Measurements from ENCODE around the gene CLMN. TPM values are rescaled to one million over a fixed set of nuclear protein-coding genes. Genes with fewer than 3 reads are reported as not detected.

Gene CLMN
- total and polyA plus RNA-seq, 2 of the 4 experiments (the other 2 are of a cell fraction): 0.10 to 0.18 TPM

DNA sequence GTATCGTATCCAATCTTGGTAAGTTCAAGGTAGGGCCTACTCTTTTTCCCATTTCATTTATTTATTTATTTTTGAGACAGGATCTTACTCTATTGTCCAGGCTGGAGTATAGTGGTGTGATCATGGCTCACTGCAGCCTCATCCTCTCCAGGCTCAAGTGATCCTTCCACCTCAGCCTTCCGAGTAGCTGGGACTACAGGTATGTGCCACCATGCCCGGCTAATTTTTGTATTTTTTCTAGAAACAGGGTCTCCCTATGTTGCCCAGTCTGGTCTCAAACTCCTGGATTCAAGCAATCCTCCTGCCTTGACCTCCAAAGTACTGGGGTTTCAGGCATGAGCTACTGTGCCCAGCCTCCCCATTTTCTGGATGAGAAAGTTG lies 57.2 kb downstream of the CLMN start:
- DNase-seq (no peak), ATAC-seq (ENCODE audit: low read depth) (no peak)
- H2AFZ ChIP-seq (replicated peaks; ENCODE audit: low read length, poor library complexity): no peak overlapping the region
- no peak overlapping the region for H4K8ac ChIP-seq (ENCODE audit: low read depth in 2 of 2, low read length in 2 of 2)
- no peaks in the 10 kb centered on the region for H3K9me3 ChIP-seq (ENCODE audit: control insufficient read depth, insufficient read depth, low read length)
- no peak overlapping the region for H3K56ac ChIP-seq (ENCODE audit: extremely low read depth, insufficient read depth, low read length)
- H4K91ac ChIP-seq (ENCODE audit: insufficient read depth, low read depth, low read length): no peak overlapping the region
- no peak overlapping the region for H3K4me3 ChIP-seq (ENCODE audit: insufficient read depth, low read depth, low read length)
- in situ Hi-C loops (cut with MboI; ENCODE audit: low sequenced_read_pairs) (no loop called here), dilution Hi-C loops (cut with HindIII; ENCODE audit: low sequenced_read_pairs, unreplicated experiment) (no loop called here), intact Hi-C loops (cut with micrococcal nuclease) (no loop called here)
- ChIA-PET POLR2A (ENCODE audit: unreplicated experiment) (no interaction called here), CTCF (no interaction called here)
- H3K4me2 ChIP-seq (ENCODE audit: low read depth, low read length): no peak overlapping the region
- H3K4ac ChIP-seq (ENCODE audit: low read depth, low read length): no peak overlapping the region
- no peak overlapping the region for H2AK5ac ChIP-seq (ENCODE audit: low read depth, low read length)
- no peak overlapping the region for H3K9ac ChIP-seq (ENCODE audit: low read depth, low read length)
- no peaks in the 10 kb centered on the region for H3K36me3 ChIP-seq (ENCODE audit: control insufficient read depth, insufficient read depth, low read length)
- H2BK120ac ChIP-seq (ENCODE audit: low read depth, low read length): no peak overlapping the region
- no peak overlapping the region for H2BK15ac ChIP-seq (ENCODE audit: low read depth, low read length)
- no peak overlapping the region for H3K14ac ChIP-seq (replicated peaks; ENCODE audit: low read depth, low read length)
- H4K20me1 ChIP-seq (ENCODE audit: insufficient read depth, low read length): no peaks in the 10 kb centered on the region
- H3K23ac ChIP-seq (ENCODE audit: low read depth, low read length): no peak overlapping the region
- TF ChIP-seq BHLHE40 (IDR thresholded peaks at IDR 0.05; ENCODE audit: low read depth, low read length): no peak
- TF ChIP-seq MAFK (IDR thresholded peaks at IDR 0.05; ENCODE audit: low read depth, low read length): no peak
- TF ChIP-seq SMC3 (IDR thresholded peaks at IDR 0.05; ENCODE audit: low read depth, low read length): no peak
- TF ChIP-seq, protein P1, sequence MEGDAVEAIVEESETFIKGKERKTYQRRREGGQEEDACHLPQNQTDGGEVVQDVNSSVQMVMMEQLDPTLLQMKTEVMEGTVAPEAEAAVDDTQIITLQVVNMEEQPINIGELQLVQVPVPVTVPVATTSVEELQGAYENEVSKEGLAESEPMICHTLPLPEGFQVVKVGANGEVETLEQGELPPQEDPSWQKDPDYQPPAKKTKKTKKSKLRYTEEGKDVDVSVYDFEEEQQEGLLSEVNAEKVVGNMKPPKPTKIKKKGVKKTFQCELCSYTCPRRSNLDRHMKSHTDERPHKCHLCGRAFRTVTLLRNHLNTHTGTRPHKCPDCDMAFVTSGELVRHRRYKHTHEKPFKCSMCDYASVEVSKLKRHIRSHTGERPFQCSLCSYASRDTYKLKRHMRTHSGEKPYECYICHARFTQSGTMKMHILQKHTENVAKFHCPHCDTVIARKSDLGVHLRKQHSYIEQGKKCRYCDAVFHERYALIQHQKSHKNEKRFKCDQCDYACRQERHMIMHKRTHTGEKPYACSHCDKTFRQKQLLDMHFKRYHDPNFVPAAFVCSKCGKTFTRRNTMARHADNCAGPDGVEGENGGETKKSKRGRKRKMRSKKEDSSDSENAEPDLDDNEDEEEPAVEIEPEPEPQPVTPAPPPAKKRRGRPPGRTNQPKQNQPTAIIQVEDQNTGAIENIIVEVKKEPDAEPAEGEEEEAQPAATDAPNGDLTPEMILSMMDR (conservative IDR thresholded peaks at IDR 0.05; ENCODE audit: low read depth, low read length): no peak
- TF ChIP-seq, protein P2, sequence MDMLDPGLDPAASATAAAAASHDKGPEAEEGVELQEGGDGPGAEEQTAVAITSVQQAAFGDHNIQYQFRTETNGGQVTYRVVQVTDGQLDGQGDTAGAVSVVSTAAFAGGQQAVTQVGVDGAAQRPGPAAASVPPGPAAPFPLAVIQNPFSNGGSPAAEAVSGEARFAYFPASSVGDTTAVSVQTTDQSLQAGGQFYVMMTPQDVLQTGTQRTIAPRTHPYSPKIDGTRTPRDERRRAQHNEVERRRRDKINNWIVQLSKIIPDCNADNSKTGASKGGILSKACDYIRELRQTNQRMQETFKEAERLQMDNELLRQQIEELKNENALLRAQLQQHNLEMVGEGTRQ (IDR thresholded peaks at IDR 0.05; ENCODE audit: low read depth, low read length): no peak
- TF ChIP-seq RCOR1 (IDR thresholded peaks at IDR 0.05; ENCODE audit: insufficient replicate concordance, low read length): no peak
- TF ChIP-seq CEBPB (IDR thresholded peaks at IDR 0.05; ENCODE audit: low read depth, low read length): no peak
- no peak for TF ChIP-seq FOS (IDR thresholded peaks at IDR 0.05; ENCODE audit: low read depth, low read length)
- TF ChIP-seq MAZ (IDR thresholded peaks at IDR 0.05; ENCODE audit: borderline replicate concordance, low read depth, low read length): no peak
- no peak for TF ChIP-seq RFX5 (IDR thresholded peaks at IDR 0.05; ENCODE audit: low read depth, low read length)
- no peak for TF ChIP-seq CHD1 (IDR thresholded peaks at IDR 0.05; ENCODE audit: low read depth, low read length)
- TF ChIP-seq, protein P3, sequence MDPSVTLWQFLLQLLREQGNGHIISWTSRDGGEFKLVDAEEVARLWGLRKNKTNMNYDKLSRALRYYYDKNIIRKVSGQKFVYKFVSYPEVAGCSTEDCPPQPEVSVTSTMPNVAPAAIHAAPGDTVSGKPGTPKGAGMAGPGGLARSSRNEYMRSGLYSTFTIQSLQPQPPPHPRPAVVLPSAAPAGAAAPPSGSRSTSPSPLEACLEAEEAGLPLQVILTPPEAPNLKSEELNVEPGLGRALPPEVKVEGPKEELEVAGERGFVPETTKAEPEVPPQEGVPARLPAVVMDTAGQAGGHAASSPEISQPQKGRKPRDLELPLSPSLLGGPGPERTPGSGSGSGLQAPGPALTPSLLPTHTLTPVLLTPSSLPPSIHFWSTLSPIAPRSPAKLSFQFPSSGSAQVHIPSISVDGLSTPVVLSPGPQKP (IDR thresholded peaks at IDR 0.05; ENCODE audit: borderline replicate concordance, low read depth, low read length): no peak
- TF ChIP-seq RAD21 (IDR thresholded peaks at IDR 0.05; ENCODE audit: low read length): no peak
- no peak for TF ChIP-seq POLR2A (IDR thresholded peaks at IDR 0.05; ENCODE audit: low read depth, low read length)
- TF ChIP-seq NFE2L2 (IDR thresholded peaks at IDR 0.05; ENCODE audit: low read depth, low read length): no peak
- no peak for TF ChIP-seq MXI1 (IDR thresholded peaks at IDR 0.05; ENCODE audit: borderline replicate concordance, low read depth, low read length)
- no peak overlapping the region for H2BK20ac ChIP-seq (ENCODE audit: low read depth, low read length)
- no peak overlapping the region for H2BK5ac ChIP-seq (ENCODE audit: low read depth, low read length, poor library complexity, severe bottlenecking)
- no peak overlapping the region for H4K5ac ChIP-seq (ENCODE audit: low read depth, low read length)
- H2AK9ac ChIP-seq (replicated peaks; ENCODE audit: low read depth, low read length, poor library complexity): no peak overlapping the region
- no peaks in the 10 kb centered on the region for H3K79me1 ChIP-seq (ENCODE audit: low read depth in 1 of 2, low read length in 2 of 2)
- no peaks in the 10 kb centered on the region for H3K27me3 ChIP-seq (ENCODE audit: control insufficient read depth, insufficient read depth, low read length)
- H3K4me1 ChIP-seq (ENCODE audit: control insufficient read depth, insufficient read depth, low read length): peaks cover 5% of the 10 kb centered on the region; the same call in 1 of the 2 replicates
- no peak overlapping the region for H3K27ac ChIP-seq (ENCODE audit: insufficient read depth, low read length)
- no peak overlapping the region for H3K18ac ChIP-seq (ENCODE audit: low read depth, low read length)
- H3K9me1 ChIP-seq (ENCODE audit: insufficient read depth, low read length): no peaks in the 10 kb centered on the region
- WGBS, 2 experiments (ENCODE audit: extremely low coverage in 2 of 2, insufficient read length in 1 of 2): 17% methylated on average over 1 of the region's 3 CpGs; no CpG with 5 or more reads in 1 of the 2 experiments
- BruUV-seq (replicated peaks): no TSS peak

Data from IMR-90 (cell line).